GM23248 (cell line): ENCODE data around the gene ZNF827. TPM values are rescaled to one million over a fixed set of nuclear protein-coding genes. Genes with fewer than 3 reads are reported as not detected.

Experiments
- DNase-seq: peaks from one replicate; pipeline ENCODE4 v3.0.0-alpha.2; 2015
- H2AFZ ChIP-seq: fragments of 200-600 bp; sonication (generic); 2 replicates; pipeline ENCODE4 v1.6.1; 2016; ENCODE audit warnings: antibody characterized with exemption
- H3F3A ChIP-seq: fragments of 200-600 bp; sonication (generic); 2 replicates; pipeline ENCODE4 v1.6.1; 2016; ENCODE audit warnings: mild to moderate bottlenecking, antibody characterized with exemption, mixed run types; ENCODE audit not compliant: insufficient read depth
- H3K27ac ChIP-seq: fragments of 200-600 bp; sonication (generic); 2 replicates; pipeline ENCODE4 v1.5.1; 2016; ENCODE audit warnings: mild to moderate bottlenecking
- H3K27me3 ChIP-seq: fragments of 200-600 bp; sonication (generic); replicated peaks from 2 replicates; pipeline ENCODE4 v1.6.1; 2016; ENCODE audit warnings: mild to moderate bottlenecking; ENCODE audit not compliant: insufficient read depth
- H3K36me3 ChIP-seq: fragments of 200-600 bp; sonication (generic); 2 replicates; pipeline ENCODE4 v1.6.1; 2016; ENCODE audit warnings: low read depth, mild to moderate bottlenecking
- H3K4me1 ChIP-seq: fragments of 200-600 bp; sonication (generic); 2 replicates; pipeline ENCODE4 v1.6.1; 2016; ENCODE audit warnings: mild to moderate bottlenecking; ENCODE audit not compliant: insufficient read depth
- H3K4me2 ChIP-seq: fragments of 200-600 bp; sonication (generic); one replicate; pipeline ENCODE4 v1.6.1; 2016; ENCODE audit warnings: mild to moderate bottlenecking; ENCODE audit not compliant: unreplicated experiment
- H3K4me3 ChIP-seq: fragments of 200-600 bp; sonication (generic); 2 replicates; pipeline ENCODE4 v1.5.1; 2016; ENCODE audit warnings: mild to moderate bottlenecking
- H3K79me2 ChIP-seq: fragments of 200-600 bp; sonication (generic); 2 replicates; pipeline ENCODE4 v1.6.1; 2016; ENCODE audit warnings: mild to moderate bottlenecking; ENCODE audit not compliant: insufficient read depth
- H3K9ac ChIP-seq: fragments of 200-600 bp; sonication (generic); 2 replicates; pipeline ENCODE4 v1.6.1; 2016; ENCODE audit warnings: mild to moderate bottlenecking
- H3K9me2 ChIP-seq: fragments of 200-600 bp; sonication (generic); 2 replicates; pipeline ENCODE4 v1.6.1; 2016; ENCODE audit warnings: mixed run types, mild to moderate bottlenecking, moderate library complexity; ENCODE audit not compliant: insufficient read depth
- H3K9me3 ChIP-seq: fragments of 200-600 bp; sonication (generic); one replicate; pipeline ENCODE4 v1.6.1; 2017; ENCODE audit warnings: low read depth
- H4K20me1 ChIP-seq: fragments of 200-600 bp; sonication (generic); 2 replicates; pipeline ENCODE4 v1.6.0; 2016; ENCODE audit not compliant: insufficient read depth
- EZH2 ChIP-seq: fragments of 200-600 bp; sonication (generic); IDR thresholded peaks from 2 replicates; pipeline ENCODE4 v1.6.1; 2018; ENCODE audit warnings: antibody characterized with exemption, mild to moderate bottlenecking; ENCODE audit not compliant: insufficient read depth, poor library complexity, severe bottlenecking
- EZH2phosphoT487 ChIP-seq: fragments of 200-600 bp; sonication (generic); IDR thresholded peaks from 2 replicates; pipeline ENCODE4 v1.6.1; 2018; ENCODE audit warnings: antibody characterized with exemption, moderate library complexity, mild to moderate bottlenecking, low read depth; ENCODE audit not compliant: insufficient read depth
- WGBS, 2 experiments: methylation state at CpG; one replicate each; pipeline ENCODE4 v1.1.6; 2015 to 2017; ENCODE audit warnings: low lambda C conversion rate in 2 of 2, low coverage in 1 of 2; ENCODE audit errors: missing lambda C conversion rate in 2 of 2; 5-methylcytosine and 5-hydroxymethylcytosine counted together
- in situ Hi-C: fragments of 300-500 bp; cut with MboI; formaldehyde crosslinking; loops from 2 replicates; pipeline ENCODE4 v1.15.0; 2020
- polyA plus RNA-seq: library from polyadenylated mRNA; unstranded; fragments of >200 nt; fragmentation: Nextera tagmentation; extraction: Ambion mirVana; gene quantifications from 2 replicates; pipeline ENCODE4 v1.2.1, GENCODE V29; 2016
- total RNA-seq: library from RNA; depleted of rRNA; stranded (reverse); fragments of >200 nt; shearing (Covaris generic); gene quantifications from 2 replicates; pipeline ENCODE4 v1.2.3, GENCODE V29; 2014

The ZNF827 gene
- total and polyA plus RNA-seq, 2 experiments from 2014 or later, result 5.0 to 10.1 TPM

GRCh38 chr4:145921231-145921630 is 17.4 kb downstream of the ZNF827 start:
- Histone ChIP-seq H3K4me2 (peak overlapping the region; percentile 74), H4K20me1 (no peaks in the 10 kb centered on the region), H3K79me2 (peaks cover 87% of the 10 kb centered on the region), H3K36me3 (no peaks in the 10 kb centered on the region), H2AFZ (0 out of 2 replicates have a peak overlapping the region, but pooled peaks have one; percentile 52), H3K9me3 (no peaks in the 10 kb centered on the region), H3F3A (peaks cover 20% of the 10 kb centered on the region), H3K27me3 (no peaks in the 10 kb centered on the region), H3K4me1 (peaks cover 16% of the 10 kb centered on the region), H3K9me2 (no peaks in the 10 kb centered on the region), H3K27ac (peak overlapping the region; percentile 92), H3K4me3 (no peak overlapping the region), H3K9ac (peak overlapping the region; percentile 70; the same call in 1 of the 2 replicates)
- DNase-seq, result no peak
- TF ChIP-seq EZH2 (no peak), EZH2phosphoT487 (no peak)
- 95 to 100% methylated on average over 1 of the region's 1 CpG for WGBS, 2 experiments
- in situ Hi-C loops, result no loop called here

GRCh38 chr4:145920205-145920604 is 18.4 kb downstream of the ZNF827 start:
- H3K4me1 ChIP-seq, result peaks cover 16% of the 10 kb centered on the region
- H3F3A ChIP-seq, result peaks cover 20% of the 10 kb centered on the region
- WGBS, 2 experiments, result 2% methylated on average over 8 of the region's 8 CpGs
- no peaks in the 10 kb centered on the region for H3K9me2 ChIP-seq
- TF ChIP-seq EZH2phosphoT487 (no peak), EZH2 (no peak)
- peak overlapping the region; percentile 70 for H3K9ac ChIP-seq
- H3K36me3 ChIP-seq, result no peaks in the 10 kb centered on the region
- peak overlapping the region; percentile 92 for H3K27ac ChIP-seq
- H2AFZ ChIP-seq, result peak overlapping the region; percentile 52
- H3K79me2 ChIP-seq, result peaks cover 87% of the 10 kb centered on the region
- H3K4me3 ChIP-seq, result peak overlapping the region; percentile 38
- in situ Hi-C loops, result no loop called here
- H3K27me3 ChIP-seq, result no peaks in the 10 kb centered on the region
- H3K4me2 ChIP-seq, result peak overlapping the region; percentile 74
- peak; percentile 97 for DNase-seq
- no peaks in the 10 kb centered on the region for H4K20me1 ChIP-seq
- H3K9me3 ChIP-seq, result no peaks in the 10 kb centered on the region

- Histone ChIP-seq H3K9me3 (no peaks in the 10 kb centered on the region), H3K4me2 (no peak overlapping the region), H3K27me3 (no peaks in the 10 kb centered on the region), H3K9me2 (no peaks in the 10 kb centered on the region), H3K27ac (no peak overlapping the region), H2AFZ (no peak overlapping the region), H4K20me1 (no peaks in the 10 kb centered on the region; the same call in 1 of the 2 replicates), H3K36me3 (no peaks in the 10 kb centered on the region; the same call in 1 of the 2 replicates), H3F3A (0 out of 2 replicates have a peak, but pooled peaks cover 3% of the 10 kb centered on the region), H3K9ac (no peak overlapping the region), H3K4me1 (peaks cover 10% of the 10 kb centered on the region), H3K4me3 (no peak overlapping the region), H3K79me2 (peaks cover 100% of the 10 kb centered on the region)
- in situ Hi-C loops, result no loop called here
- peak; percentile 32 for DNase-seq
- TF ChIP-seq EZH2 (no peak), EZH2phosphoT487 (no peak)
- 95 to 100% methylated on average over 2 of the region's 2 CpGs for WGBS, 2 experiments
Observed at GRCh38 chr4:145912376-145912775, 26.2 kb downstream of the ZNF827 start.

- Histone ChIP-seq H3K27me3 (no peaks in the 10 kb centered on the region), H3K27ac (no peak overlapping the region), H3K79me2 (peaks cover 97% of the 10 kb centered on the region), H3K4me2 (peak overlapping the region; percentile 59), H3F3A (0 out of 2 replicates have a peak, but pooled peaks cover 3% of the 10 kb centered on the region), H3K4me1 (peaks cover 10% of the 10 kb centered on the region), H3K4me3 (peak overlapping the region; percentile 61), H3K9ac (peak overlapping the region; percentile 46; the same call in 1 of the 2 replicates), H3K36me3 (no peaks in the 10 kb centered on the region; the same call in 1 of the 2 replicates), H3K9me2 (no peaks in the 10 kb centered on the region), H2AFZ (peak overlapping the region; percentile 75), H4K20me1 (no peaks in the 10 kb centered on the region; the same call in 1 of the 2 replicates), H3K9me3 (no peaks in the 10 kb centered on the region)
- in situ Hi-C loops, result no loop called here
- WGBS, 2 experiments, result 41 to 54% methylated on average over 12 of the region's 12 CpGs
- DNase-seq, result peak; percentile 10
- TF ChIP-seq EZH2 (no peak), EZH2phosphoT487 (no peak)
Observed at GRCh38 chr4:145909773-145910172, 28.9 kb downstream of the ZNF827 start.

GRCh38 chr4:145909281-145909715 is 29.3 kb downstream of the ZNF827 start:
- in situ Hi-C loops, result no loop called here
- peak; percentile 67 for DNase-seq
- peaks cover 97% of the 10 kb centered on the region for H3K79me2 ChIP-seq
- no peaks in the 10 kb centered on the region; the same call in 1 of the 2 replicates for H4K20me1 ChIP-seq
- TF ChIP-seq EZH2phosphoT487, result no peak
- no peak for TF ChIP-seq EZH2
- peak overlapping the region; percentile 59 for H3K4me2 ChIP-seq
- 69 to 70% methylated on average over 7 of the region's 7 CpGs for WGBS, 2 experiments
- H2AFZ ChIP-seq, result peak overlapping the region; percentile 75
- no peaks in the 10 kb centered on the region; the same call in 1 of the 2 replicates for H3K36me3 ChIP-seq
- H3K27me3 ChIP-seq, result no peaks in the 10 kb centered on the region
- 0 out of 2 replicates have a peak, but pooled peaks cover 3% of the 10 kb centered on the region for H3F3A ChIP-seq
- H3K9me3 ChIP-seq, result no peaks in the 10 kb centered on the region
- peak overlapping the region; percentile 46; the same call in 1 of the 2 replicates for H3K9ac ChIP-seq
- H3K4me1 ChIP-seq, result peaks cover 10% of the 10 kb centered on the region
- H3K9me2 ChIP-seq, result no peaks in the 10 kb centered on the region
- peak overlapping the region; percentile 61 for H3K4me3 ChIP-seq
- H3K27ac ChIP-seq, result 0 out of 2 replicates have a peak overlapping the region, but pooled peaks have one; percentile 14
